Smooth muscle cell (in vitro differentiated cells): ENCODE data around the gene USP47. TPM values are rescaled to one million over a fixed set of nuclear protein-coding genes. Genes with fewer than 3 reads are reported as not detected.

ENCODE experiments used
- DNase-seq: peaks from one replicate; lab custom pipeline; 2025; ENCODE audit not compliant: unreplicated experiment; lab: John Stamatoyannopoulos, UW
- H2AFZ ChIP-seq: fragments of 200-600 bp; sonication (generic); 2 replicates; pipeline ENCODE4 v1.6.0; 2016; ENCODE audit warnings: antibody characterized with exemption, low read depth, mild to moderate bottlenecking
- H3F3A ChIP-seq: fragments of 200-600 bp; sonication (generic); 2 replicates; pipeline ENCODE4 v1.6.0; 2017; ENCODE audit warnings: antibody characterized with exemption, low read depth
- H3K27ac ChIP-seq: fragments of 200-600 bp; sonication (generic); 2 replicates; pipeline ENCODE4 v1.5.1; 2016; ENCODE audit warnings: low read depth, mild to moderate bottlenecking
- H3K27me3 ChIP-seq: fragments of 200-600 bp; sonication (generic); 2 replicates; pipeline ENCODE4 v1.6.1; 2016; ENCODE audit warnings: low read depth, mild to moderate bottlenecking
- H3K36me3 ChIP-seq: fragments of 200-600 bp; sonication (generic); 2 replicates; pipeline ENCODE4 v1.5.1; 2016; ENCODE audit warnings: low read depth
- H3K4me1 ChIP-seq: fragments of 200-600 bp; sonication (generic); 2 replicates; pipeline ENCODE4 v1.5.1; 2016; ENCODE audit warnings: low read depth
- H3K4me2 ChIP-seq: fragments of 200-600 bp; sonication (generic); 2 replicates; pipeline ENCODE4 v1.6.0; 2016; ENCODE audit warnings: mild to moderate bottlenecking
- H3K4me3 ChIP-seq: fragments of 200-600 bp; sonication (generic); 2 replicates; pipeline ENCODE4 v1.5.1; 2016; ENCODE audit warnings: mild to moderate bottlenecking
- H3K79me2 ChIP-seq: fragments of 200-600 bp; sonication (generic); 2 replicates; pipeline ENCODE4 v1.6.0; 2016; ENCODE audit warnings: low read depth, mild to moderate bottlenecking
- H3K9ac ChIP-seq: fragments of 200-600 bp; sonication (generic); 2 replicates; pipeline ENCODE4 v1.6.0; 2016; ENCODE audit warnings: low read depth
- H3K9me3 ChIP-seq: fragments of 200-600 bp; sonication (generic); replicated peaks from 2 replicates; pipeline ENCODE4 v1.5.1; 2016; ENCODE audit warnings: low read depth
- H4K20me1 ChIP-seq: fragments of 200-600 bp; sonication (generic); 2 replicates; pipeline ENCODE4 v1.6.0; 2016; ENCODE audit warnings: low read depth
- WGBS: methylation state at CpG from one replicate; pipeline ENCODE4 v1.1.7; 2016; ENCODE audit warnings: low lambda C conversion rate; 5-methylcytosine and 5-hydroxymethylcytosine counted together
- polyA plus RNA-seq: library from polyadenylated mRNA; unstranded; fragments of >200 nt; fragmentation: Nextera tagmentation; extraction: Ambion mirVana; gene quantifications from 2 replicates; pipeline ENCODE4 v1.2.1, GENCODE V29; 2016
- total RNA-seq: library from RNA; depleted of rRNA; stranded (reverse); fragments of >200 nt; gene quantifications from 2 replicates; pipeline ENCODE4 v1.2.3, GENCODE V29; 2014
- TF ChIP-seq, protein P1 (sequence below): fragments of 200-600 bp; sonication (generic); IDR thresholded peaks from 2 replicates; pipeline ENCODE4 v1.5.1; 2017; ENCODE audit warnings: borderline replicate concordance, mild to moderate bottlenecking, antibody characterized with exemption; ENCODE audit not compliant: insufficient read depth, poor library complexity, severe bottlenecking

The USP47 gene
- total and polyA plus RNA-seq, 2 experiments from 2014 or later, result 38.0 to 75.3 TPM

DNA sequence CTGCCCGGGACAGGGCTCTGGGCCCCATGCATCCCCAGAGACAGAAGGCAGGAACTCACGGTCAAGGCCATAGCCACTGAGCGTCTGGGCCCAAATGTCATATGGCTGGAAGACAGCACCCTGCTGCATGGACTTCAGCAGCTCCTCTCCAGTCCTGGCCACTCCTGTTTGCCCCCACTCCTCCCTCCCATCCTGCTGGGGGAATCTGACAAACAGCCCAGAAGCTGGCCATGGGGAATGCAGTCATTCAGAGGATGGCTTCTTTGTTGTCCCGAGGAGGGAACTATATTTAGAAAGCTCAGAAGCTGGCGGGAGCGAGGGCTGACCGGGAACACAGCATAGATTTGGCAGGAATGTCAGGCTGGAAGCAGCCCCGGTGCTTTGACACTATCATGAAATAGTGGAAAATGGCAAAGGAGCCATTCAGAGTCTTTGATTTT, 131.6 kb downstream of the USP47 start:
- peak overlapping the region; percentile 46 for H3K27ac ChIP-seq
- H3K4me1 ChIP-seq, result peaks cover 23% of the 10 kb centered on the region
- peaks cover 2% of the 10 kb centered on the region for H3F3A ChIP-seq
- H3K9ac ChIP-seq, result no peak overlapping the region
- no peak overlapping the region for H2AFZ ChIP-seq
- no peaks in the 10 kb centered on the region for H3K36me3 ChIP-seq
- no peaks in the 10 kb centered on the region for H3K79me2 ChIP-seq
- H3K4me2 ChIP-seq, result peak overlapping the region; percentile 40
- TF ChIP-seq, protein P1, sequence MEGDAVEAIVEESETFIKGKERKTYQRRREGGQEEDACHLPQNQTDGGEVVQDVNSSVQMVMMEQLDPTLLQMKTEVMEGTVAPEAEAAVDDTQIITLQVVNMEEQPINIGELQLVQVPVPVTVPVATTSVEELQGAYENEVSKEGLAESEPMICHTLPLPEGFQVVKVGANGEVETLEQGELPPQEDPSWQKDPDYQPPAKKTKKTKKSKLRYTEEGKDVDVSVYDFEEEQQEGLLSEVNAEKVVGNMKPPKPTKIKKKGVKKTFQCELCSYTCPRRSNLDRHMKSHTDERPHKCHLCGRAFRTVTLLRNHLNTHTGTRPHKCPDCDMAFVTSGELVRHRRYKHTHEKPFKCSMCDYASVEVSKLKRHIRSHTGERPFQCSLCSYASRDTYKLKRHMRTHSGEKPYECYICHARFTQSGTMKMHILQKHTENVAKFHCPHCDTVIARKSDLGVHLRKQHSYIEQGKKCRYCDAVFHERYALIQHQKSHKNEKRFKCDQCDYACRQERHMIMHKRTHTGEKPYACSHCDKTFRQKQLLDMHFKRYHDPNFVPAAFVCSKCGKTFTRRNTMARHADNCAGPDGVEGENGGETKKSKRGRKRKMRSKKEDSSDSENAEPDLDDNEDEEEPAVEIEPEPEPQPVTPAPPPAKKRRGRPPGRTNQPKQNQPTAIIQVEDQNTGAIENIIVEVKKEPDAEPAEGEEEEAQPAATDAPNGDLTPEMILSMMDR, result no peak
- whole genome bisulfite sequencing, result 33% methylated on average over 8 of the region's 8 CpGs
- H3K4me3 ChIP-seq, result no peak overlapping the region
- H3K9me3 ChIP-seq, result no peaks in the 10 kb centered on the region
- no peaks in the 10 kb centered on the region for H4K20me1 ChIP-seq
- H3K27me3 ChIP-seq, result no peaks in the 10 kb centered on the region
- no peak for DNase-seq

DNA sequence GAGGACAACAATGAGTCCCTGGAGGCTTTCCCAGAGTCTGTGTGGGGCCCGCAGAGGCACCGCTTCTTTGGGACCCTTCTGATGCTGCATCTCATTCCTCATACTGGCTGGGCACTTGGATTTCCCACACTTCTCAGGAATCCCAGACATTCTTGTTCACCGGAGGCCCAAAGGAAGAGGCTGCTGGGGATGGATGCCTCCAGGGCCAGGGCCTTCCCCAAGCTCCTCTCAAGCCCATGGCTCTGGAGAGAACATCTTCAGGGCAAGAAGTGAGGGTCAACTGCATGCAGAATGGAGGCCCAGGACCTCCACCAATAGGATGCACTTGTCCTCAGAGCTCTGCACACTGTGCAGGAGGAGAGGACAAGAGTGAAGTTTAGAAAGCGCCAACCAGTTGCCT, 132.1 kb downstream of the USP47 start:
- no peaks in the 10 kb centered on the region for H3K36me3 ChIP-seq
- no peak overlapping the region for H3K9ac ChIP-seq
- H3K27ac ChIP-seq, result peak overlapping the region; percentile 46
- peaks cover 2% of the 10 kb centered on the region for H3F3A ChIP-seq
- no peak for DNase-seq
- H2AFZ ChIP-seq, result no peak overlapping the region
- H3K27me3 ChIP-seq, result no peaks in the 10 kb centered on the region
- no peak overlapping the region for H3K4me3 ChIP-seq
- TF ChIP-seq, protein P1, result no peak
- no peaks in the 10 kb centered on the region for H3K9me3 ChIP-seq
- no peaks in the 10 kb centered on the region for H4K20me1 ChIP-seq
- WGBS, result 69% methylated on average over 4 of the region's 4 CpGs
- H3K4me2 ChIP-seq, result peak overlapping the region; percentile 40
- peaks cover 23% of the 10 kb centered on the region for H3K4me1 ChIP-seq
- H3K79me2 ChIP-seq, result no peaks in the 10 kb centered on the region

DNA sequence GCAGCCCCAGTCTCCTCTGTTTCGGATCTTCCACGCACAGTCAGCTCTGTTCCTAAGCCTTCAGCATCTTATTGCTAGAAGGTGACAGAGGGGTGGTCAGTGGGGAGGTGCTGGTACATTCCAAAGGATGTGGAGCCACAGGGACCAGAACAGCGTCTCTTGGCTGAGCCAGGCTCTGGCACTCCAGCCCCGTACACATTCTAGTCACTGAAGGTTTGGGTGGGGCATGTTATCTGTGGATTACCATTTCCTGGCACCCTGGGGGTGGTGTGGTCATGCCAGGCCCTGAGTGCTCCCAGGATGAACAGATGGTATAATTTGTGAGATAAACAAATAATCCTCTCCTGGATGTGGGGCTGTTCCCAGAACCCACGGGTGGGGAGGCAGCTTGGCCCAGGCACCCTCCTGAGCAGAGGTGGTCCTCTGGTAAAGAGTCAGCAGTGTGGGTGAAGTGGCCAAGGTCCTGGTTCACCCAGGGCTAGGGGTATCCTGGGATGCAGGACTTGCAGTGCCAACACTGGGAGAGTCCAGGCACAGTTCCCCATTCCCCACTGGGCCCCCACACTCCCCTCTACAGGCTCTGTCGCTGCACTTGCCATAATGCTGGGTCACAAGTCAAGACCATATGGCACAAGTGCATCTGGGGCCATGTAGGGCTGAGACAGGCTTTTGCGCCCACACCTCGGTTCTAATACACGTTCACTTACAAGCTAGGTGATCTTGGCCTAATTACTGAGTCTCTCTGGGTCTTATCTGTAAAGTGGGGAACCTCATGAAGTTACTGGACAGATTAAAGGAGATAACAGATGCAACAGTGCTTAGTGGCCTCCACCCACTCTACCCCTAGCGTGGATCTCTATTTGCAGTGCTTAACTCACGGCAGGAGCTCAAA, 133.7 kb downstream of the USP47 start:
- Histone ChIP-seq H3K4me2 (no peak overlapping the region), H3K4me3 (no peak overlapping the region), H3K9me3 (no peaks in the 10 kb centered on the region), H3K36me3 (no peaks in the 10 kb centered on the region), H3F3A (peaks cover 2% of the 10 kb centered on the region), H3K9ac (no peak overlapping the region), H3K4me1 (peaks cover 29% of the 10 kb centered on the region), H3K27me3 (no peaks in the 10 kb centered on the region), H3K79me2 (no peaks in the 10 kb centered on the region), H2AFZ (no peak overlapping the region), H4K20me1 (no peaks in the 10 kb centered on the region), H3K27ac (no peak overlapping the region)
- no peak for DNase-seq
- TF ChIP-seq, protein P1, result no peak
- WGBS, result 84% methylated on average over 10 of the region's 11 CpGs
